Tibial nerve (tissue), 4 donors: Measurements from ENCODE around the gene ZNF429.

Experiments used
- EP300 ChIP-seq, 2 donors: sonication (generic); formaldehyde crosslinking; IDR thresholded peaks; one replicate each; pipeline ENCODE4 v1.6.1; 2017; ENCODE audit warnings: antibody characterized with exemption in 2 of 2, mild to moderate bottlenecking in 1 of 2
- POLR2A ChIP-seq, 2 donors: fragments of 450-650 bp; IDR thresholded peaks; one replicate each; pipeline ENCODE4 v1.6.1; 2017; ENCODE audit warnings: antibody characterized with exemption in 2 of 2, mild to moderate bottlenecking in 2 of 2, moderate library complexity in 2 of 2
- TF ChIP-seq, protein P1 (sequence below), 5 experiments: fragments of 200-600 bp in 3 of 5; fragments of 450-650 bp in 2 of 5; sonication (generic) in 3 of 5; IDR thresholded peaks; one replicate each; pipeline ENCODE4 v1.5.1; 2016 to 2019; ENCODE audit warnings: antibody characterized with exemption in 5 of 5, mild to moderate bottlenecking in 3 of 5, moderate library complexity in 2 of 5

- TF ChIP-seq, protein P1, sequence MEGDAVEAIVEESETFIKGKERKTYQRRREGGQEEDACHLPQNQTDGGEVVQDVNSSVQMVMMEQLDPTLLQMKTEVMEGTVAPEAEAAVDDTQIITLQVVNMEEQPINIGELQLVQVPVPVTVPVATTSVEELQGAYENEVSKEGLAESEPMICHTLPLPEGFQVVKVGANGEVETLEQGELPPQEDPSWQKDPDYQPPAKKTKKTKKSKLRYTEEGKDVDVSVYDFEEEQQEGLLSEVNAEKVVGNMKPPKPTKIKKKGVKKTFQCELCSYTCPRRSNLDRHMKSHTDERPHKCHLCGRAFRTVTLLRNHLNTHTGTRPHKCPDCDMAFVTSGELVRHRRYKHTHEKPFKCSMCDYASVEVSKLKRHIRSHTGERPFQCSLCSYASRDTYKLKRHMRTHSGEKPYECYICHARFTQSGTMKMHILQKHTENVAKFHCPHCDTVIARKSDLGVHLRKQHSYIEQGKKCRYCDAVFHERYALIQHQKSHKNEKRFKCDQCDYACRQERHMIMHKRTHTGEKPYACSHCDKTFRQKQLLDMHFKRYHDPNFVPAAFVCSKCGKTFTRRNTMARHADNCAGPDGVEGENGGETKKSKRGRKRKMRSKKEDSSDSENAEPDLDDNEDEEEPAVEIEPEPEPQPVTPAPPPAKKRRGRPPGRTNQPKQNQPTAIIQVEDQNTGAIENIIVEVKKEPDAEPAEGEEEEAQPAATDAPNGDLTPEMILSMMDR (IDR thresholded peaks at IDR 0.05) = no peak
- TF ChIP-seq EP300 (IDR thresholded peaks at IDR 0.05) (no peak), POLR2A (IDR thresholded peaks at IDR 0.05) (no peak)
Measured at GRCh38 chr19:21468791-21469190, 36.6 kb upstream of the ZNF429 start.
